ENCODE measurements around the gene ELAVL4. TPM values are rescaled to one million over a fixed set of nuclear protein-coding genes. Genes with fewer than 3 reads are reported as not detected.

ELAVL4 gene
- total and polyA plus RNA-seq, 7 donors = 0.03 TPM; not detected in 6

- H3K36me3 ChIP-seq (ENCODE audit: insufficient read depth in 1 of 2, low read depth in 1 of 2) = no peaks in the 10 kb centered on the region
- intact Hi-C loops (cut with DNase I) = no loop called here
- H3K4me1 ChIP-seq = no peaks in the 10 kb centered on the region
- 54 to 71% (median 70%) methylated on average over 2 of the region's 2 CpGs for WGBS, 3 donors
- no peak overlapping the region for H3K4me3 ChIP-seq
- peaks cover 0 to 6% (median 3%) of the 10 kb centered on the region in 3 donors for H3K27me3 ChIP-seq (ENCODE audit: insufficient read depth in 3 of 3, low read length in 2 of 3)
- no peak for DNase-seq
- H3K9me3 ChIP-seq = no peaks in the 10 kb centered on the region
- no peak overlapping the region for H3K27ac ChIP-seq
- TF ChIP-seq CTCF (IDR thresholded peaks at IDR 0.05) = no peak
- ATAC-seq = no peak
Measured at GRCh38 chr1:50195205-50195604, 86.5 kb downstream of the ELAVL4 start.

GRCh38 chr1:50196081-50196480, 87.4 kb downstream of the ELAVL4 start:
- ATAC-seq (no peak), DNase-seq (no peak)
- Histone ChIP-seq H3K4me1 (no peaks in the 10 kb centered on the region), H3K4me3 (no peak overlapping the region), H3K27me3 (ENCODE audit: insufficient read depth in 3 of 3, low read length in 2 of 3) (peaks cover 0 to 6% (median 3%) of the 10 kb centered on the region in 3 donors), H3K27ac (no peak overlapping the region), H3K36me3 (ENCODE audit: insufficient read depth in 1 of 2, low read depth in 1 of 2) (no peaks in the 10 kb centered on the region), H3K9me3 (no peaks in the 10 kb centered on the region)
- 50 to 89% (median 57%) methylated on average over 1 of the region's 1 CpG for WGBS, 3 donors
- no peak for TF ChIP-seq CTCF (IDR thresholded peaks at IDR 0.05)
- intact Hi-C loops (cut with DNase I) = no loop called here

- Histone ChIP-seq H3K27me3 (ENCODE audit: insufficient read depth in 3 of 3, low read length in 2 of 3) (peaks cover 0 to 6% (median 3%) of the 10 kb centered on the region in 3 donors), H3K27ac (no peak overlapping the region), H3K4me1 (no peaks in the 10 kb centered on the region), H3K36me3 (ENCODE audit: insufficient read depth in 1 of 2, low read depth in 1 of 2) (no peaks in the 10 kb centered on the region), H3K9me3 (no peaks in the 10 kb centered on the region), H3K4me3 (no peak overlapping the region)
- WGBS, 3 donors = 33 to 42% (median 33%) methylated on average over 3 of the region's 3 CpGs
- intact Hi-C loops (cut with DNase I) = no loop called here
- TF ChIP-seq CTCF (IDR thresholded peaks at IDR 0.05) = no peak
- DNase-seq = no peak
- ATAC-seq = no peak
Measured at GRCh38 chr1:50197216-50197615, 88.5 kb downstream of the ELAVL4 start.

- H3K9me3 ChIP-seq = no peaks in the 10 kb centered on the region
Measured at GRCh38 chr1:50208315-50208714, 99.6 kb downstream of the ELAVL4 start.

More at GRCh38 chr1:50208315-50208714, 99.6 kb downstream of the ELAVL4 start:
- Histone ChIP-seq H3K4me3 (no peak overlapping the region), H3K27me3 (ENCODE audit: insufficient read depth in 3 of 3, low read length in 2 of 3) (peaks cover 0 to 2% (median 0%) of the 10 kb centered on the region in 3 donors), H3K36me3 (ENCODE audit: insufficient read depth in 1 of 2, low read depth in 1 of 2) (no peaks in the 10 kb centered on the region), H3K27ac (no peak overlapping the region), H3K4me1 (no peaks in the 10 kb centered on the region)
- DNase-seq = no peak
- TF ChIP-seq CTCF (IDR thresholded peaks at IDR 0.05) = no peak
- intact Hi-C loops (cut with DNase I) = no loop called here
- WGBS, 3 donors = 39 to 52% (median 45%) methylated on average over 2 of the region's 2 CpGs
- ATAC-seq = no peak
